Measurements from ENCODE around the gene ICE2. TPM values are rescaled to one million over a fixed set of nuclear protein-coding genes. Genes with fewer than 3 reads are reported as not detected.

The ICE2 gene
- total RNA-seq, 1 experiment from 2014 or later: 62.8 TPM

GRCh38 chr15:60424006-60424405, 54.9 kb downstream of the ICE2 start:
- ATAC-seq: 0 out of 2 replicates have a peak, but pooled peaks have one; percentile 12
- Histone ChIP-seq H3K79me2 (ENCODE audit: insufficient read depth, low read length) (no peaks in the 10 kb centered on the region), H3K27ac (ENCODE audit: low read depth, low read length) (no peak overlapping the region), H3K27me3 (ENCODE audit: insufficient read depth, low read length) (no peaks in the 10 kb centered on the region), H3K36me3 (ENCODE audit: control insufficient read depth in 1 of 2, insufficient read depth in 2 of 2, low read length in 2 of 2) (no peaks in the 10 kb centered on the region), H3K9ac (ENCODE audit: low read length) (no peak overlapping the region), H3K4me2 (ENCODE audit: low read length) (peak overlapping the region; percentile 32), H3K9me3 (ENCODE audit: control insufficient read depth in 1 of 2, insufficient read depth in 1 of 2, low read depth in 1 of 2, low read length in 2 of 2) (no peaks in the 10 kb centered on the region), H3K4me1 (ENCODE audit: control insufficient read depth in 1 of 2, insufficient read depth in 2 of 2, low read length in 2 of 2) (peaks cover 28 to 30% of the 10 kb centered on the region in 2 experiments), H3K9me2 (ENCODE audit: insufficient read depth) (no peaks in the 10 kb centered on the region), H4K20me1 (ENCODE audit: insufficient read depth) (no peaks in the 10 kb centered on the region), H2AFZ (ENCODE audit: low read depth, low read length, poor library complexity, severe bottlenecking) (no peak overlapping the region), H3K4me3 (replicated peaks in 1 of 2; ENCODE audit: low read depth in 1 of 2, low read length in 2 of 2) (no peak overlapping the region)
- ChIA-PET CTCF (no interaction called here), POLR2A (no interaction called here), RAD21 (ENCODE audit: low non-redundant PET in 1 of 2, low total read pairs in 2 of 2, uncharacterized antibody in 2 of 2, unreplicated experiment in 2 of 2) (no interaction called here)
- BruUV-seq (replicated peaks): no TSS peak
- DNase-seq (ENCODE audit: low read depth, low spot score): no peak
- intact Hi-C loops (cut with micrococcal nuclease): no loop called here
- TF ChIP-seq EZH2phosphoT487 (IDR thresholded peaks at IDR 0.05; ENCODE audit: borderline replicate concordance) (no peak), CEBPB (IDR thresholded peaks at IDR 0.05; ENCODE audit: low read depth) (no peak), ZFX (IDR thresholded peaks at IDR 0.05) (no peak), TCF7L2 (IDR thresholded peaks at IDR 0.05; ENCODE audit: borderline replicate concordance, extremely low read depth, insufficient read depth, insufficient read length) (no peak), EGR1 (IDR thresholded peaks at IDR 0.05; ENCODE audit: low read depth) (no peak), FOSL1 (IDR thresholded peaks at IDR 0.05; ENCODE audit: low read depth) (no peak), ATF3 (IDR thresholded peaks at IDR 0.05) (no peak), ZNF274 (IDR thresholded peaks at IDR 0.05; ENCODE audit: low read depth, low read length) (no peak), JUND (IDR thresholded peaks at IDR 0.05) (no peak), SP1 (IDR thresholded peaks at IDR 0.05; ENCODE audit: low read depth) (no peak), ELF1 (IDR thresholded peaks at IDR 0.05; ENCODE audit: borderline replicate concordance, low read depth) (no peak), POLR2AphosphoS5 (IDR thresholded peaks at IDR 0.05; ENCODE audit: low read depth, low read length) (no peak)
- TF ChIP-seq, protein P1, sequence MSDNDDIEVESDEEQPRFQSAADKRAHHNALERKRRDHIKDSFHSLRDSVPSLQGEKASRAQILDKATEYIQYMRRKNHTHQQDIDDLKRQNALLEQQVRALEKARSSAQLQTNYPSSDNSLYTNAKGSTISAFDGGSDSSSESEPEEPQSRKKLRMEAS (IDR thresholded peaks at IDR 0.05): no peak

DNA sequence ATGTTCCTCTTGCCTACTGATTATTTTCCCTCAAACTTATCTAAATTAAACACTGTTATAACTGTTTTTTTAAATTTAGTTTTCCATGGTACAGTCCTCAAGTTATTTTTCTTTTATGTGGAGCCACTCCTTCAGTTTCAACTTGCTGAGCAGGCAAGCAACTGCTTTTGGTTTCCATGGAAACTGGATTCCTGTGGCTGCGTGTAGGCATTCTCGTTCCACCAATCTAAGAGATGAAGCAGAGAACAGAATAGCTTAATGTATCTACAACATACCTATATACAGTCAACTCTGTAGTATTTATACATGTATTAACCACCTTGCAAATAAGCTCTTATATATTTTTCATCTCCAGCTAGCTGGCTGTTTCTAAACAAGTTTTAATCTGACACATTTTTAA, 55.4 kb downstream of the ICE2 start:
- intact Hi-C loops (cut with micrococcal nuclease): no loop called here
- no peaks in the 10 kb centered on the region for H3K36me3 ChIP-seq (ENCODE audit: control insufficient read depth in 1 of 2, insufficient read depth in 2 of 2, low read length in 2 of 2)
- no peaks in the 10 kb centered on the region for H3K9me3 ChIP-seq (ENCODE audit: control insufficient read depth in 1 of 2, insufficient read depth in 1 of 2, low read depth in 1 of 2, low read length in 2 of 2)
- peak; percentile 52 for DNase-seq (ENCODE audit: low read depth, low spot score)
- peak; percentile 87 for ATAC-seq
- no peaks in the 10 kb centered on the region for H3K9me2 ChIP-seq (ENCODE audit: insufficient read depth)
- peak overlapping the region; percentile 32 for H3K4me2 ChIP-seq (ENCODE audit: low read length)
- ChIA-PET POLR2A (no interaction called here), RAD21 (ENCODE audit: low non-redundant PET in 1 of 2, low total read pairs in 2 of 2, uncharacterized antibody in 2 of 2, unreplicated experiment in 2 of 2) (no interaction called here), CTCF (no interaction called here)
- no peak overlapping the region for H2AFZ ChIP-seq (ENCODE audit: low read depth, low read length, poor library complexity, severe bottlenecking)
- no TSS peak for BruUV-seq (replicated peaks)
- TF ChIP-seq, protein P2, sequence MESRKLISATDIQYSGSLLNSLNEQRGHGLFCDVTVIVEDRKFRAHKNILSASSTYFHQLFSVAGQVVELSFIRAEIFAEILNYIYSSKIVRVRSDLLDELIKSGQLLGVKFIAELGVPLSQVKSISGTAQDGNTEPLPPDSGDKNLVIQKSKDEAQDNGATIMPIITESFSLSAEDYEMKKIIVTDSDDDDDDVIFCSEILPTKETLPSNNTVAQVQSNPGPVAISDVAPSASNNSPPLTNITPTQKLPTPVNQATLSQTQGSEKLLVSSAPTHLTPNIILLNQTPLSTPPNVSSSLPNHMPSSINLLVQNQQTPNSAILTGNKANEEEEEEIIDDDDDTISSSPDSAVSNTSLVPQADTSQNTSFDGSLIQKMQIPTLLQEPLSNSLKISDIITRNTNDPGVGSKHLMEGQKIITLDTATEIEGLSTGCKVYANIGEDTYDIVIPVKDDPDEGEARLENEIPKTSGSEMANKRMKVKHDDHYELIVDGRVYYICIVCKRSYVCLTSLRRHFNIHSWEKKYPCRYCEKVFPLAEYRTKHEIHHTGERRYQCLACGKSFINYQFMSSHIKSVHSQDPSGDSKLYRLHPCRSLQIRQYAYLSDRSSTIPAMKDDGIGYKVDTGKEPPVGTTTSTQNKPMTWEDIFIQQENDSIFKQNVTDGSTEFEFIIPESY (IDR thresholded peaks at IDR 0.05; ENCODE audit: extremely low read depth, insufficient replicate concordance, low read length): no peak
- TF ChIP-seq EGR1 (IDR thresholded peaks at IDR 0.05; ENCODE audit: low read depth) (no peak), YY1 (IDR thresholded peaks at IDR 0.05; ENCODE audit: extremely low read depth, insufficient replicate concordance, low read depth, low read length) (no peak), JUND (IDR thresholded peaks at IDR 0.05) (no peak), ATF3 (IDR thresholded peaks at IDR 0.05) (no peak), CBX3 (IDR thresholded peaks at IDR 0.05; ENCODE audit: low read depth) (no peak), TCF7L2 (IDR thresholded peaks at IDR 0.05; ENCODE audit: borderline replicate concordance, extremely low read depth, insufficient read depth, insufficient read length) (no peak), POLR2AphosphoS5 (IDR thresholded peaks at IDR 0.05; ENCODE audit: low read depth, low read length) (no peak)
- peaks cover 28 to 30% of the 10 kb centered on the region in 2 experiments for H3K4me1 ChIP-seq (ENCODE audit: control insufficient read depth in 1 of 2, insufficient read depth in 2 of 2, low read length in 2 of 2)
- no peak overlapping the region for H3K4me3 ChIP-seq (replicated peaks in 1 of 2; ENCODE audit: low read depth in 1 of 2, low read length in 2 of 2)
- H3K79me2 ChIP-seq (ENCODE audit: insufficient read depth, low read length): no peaks in the 10 kb centered on the region
- H4K20me1 ChIP-seq (ENCODE audit: insufficient read depth): no peaks in the 10 kb centered on the region
- no peaks in the 10 kb centered on the region for H3K27me3 ChIP-seq (ENCODE audit: insufficient read depth, low read length)
- no peak overlapping the region for H3K9ac ChIP-seq (ENCODE audit: low read length)
- no peak overlapping the region for H3K27ac ChIP-seq (ENCODE audit: low read depth, low read length)

Measured in HCT116 (cell line).